ENCODE results near the gene STRN. TPM values are rescaled to one million over a fixed set of nuclear protein-coding genes. Genes with fewer than 3 reads are reported as not detected.
"Not testable (repeated sequence)": the region's sequence is repeated elsewhere in the genome, so short reads cannot be mapped to it uniquely, and the experiment has no call there.

The STRN gene
- total RNA-seq, 1 experiment from 2014 or later, result 17.4 TPM

GRCh38 chr2:36951027-36951518 lies 15.3 kb downstream of the STRN start:
- DNase-seq, result no peak
- Histone ChIP-seq H3K36me3 (replicated peaks; ENCODE audit: control insufficient read depth, insufficient read depth, low read length) (no peaks in the 10 kb centered on the region), H3K4me3 (ENCODE audit: insufficient read depth, low read depth, low read length) (no peak overlapping the region), H3K27me3 (ENCODE audit: control insufficient read depth, insufficient read depth, low read length) (no peaks in the 10 kb centered on the region)

DNA sequence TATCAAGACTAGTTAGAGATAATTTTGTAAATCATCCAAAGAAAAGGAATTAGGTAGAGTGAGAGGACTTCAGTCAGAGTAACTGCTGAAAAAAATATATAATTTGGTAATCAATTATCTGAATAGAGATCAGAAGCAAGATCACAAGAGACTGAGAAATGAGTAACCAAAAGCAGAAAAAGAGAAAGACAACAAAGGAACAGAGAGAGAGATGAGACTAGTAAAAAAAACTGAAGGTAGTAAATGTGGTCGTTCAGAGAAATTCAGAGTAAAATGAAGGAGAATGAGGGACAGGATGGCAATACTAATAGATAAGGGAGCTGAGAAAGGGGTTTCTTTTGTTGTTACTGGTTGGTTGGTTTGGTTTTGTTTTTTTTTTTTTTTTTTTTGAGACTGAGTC lies 16.5 kb downstream of the STRN start:
- Histone ChIP-seq H3K27me3 (ENCODE audit: control insufficient read depth, insufficient read depth, low read length) (no peaks in the 10 kb centered on the region), H3K4me3 (ENCODE audit: insufficient read depth, low read depth, low read length) (no peak overlapping the region), H3K36me3 (replicated peaks; ENCODE audit: control insufficient read depth, insufficient read depth, low read length) (no peaks in the 10 kb centered on the region)
- no peak for DNase-seq

- not testable (repeated sequence) for H3K27me3 ChIP-seq (ENCODE audit: control insufficient read depth, insufficient read depth, low read length); DNase-seq; H3K4me3 ChIP-seq (ENCODE audit: insufficient read depth, low read depth, low read length); H3K36me3 ChIP-seq (replicated peaks; ENCODE audit: control insufficient read depth, insufficient read depth, low read length)
Measured at GRCh38 chr2:36945240-36945639, 21.1 kb downstream of the STRN start.

GRCh38 chr2:36941867-36942266 lies 24.5 kb downstream of the STRN start:
- DNase-seq, result no peak
- Histone ChIP-seq H3K4me3 (ENCODE audit: insufficient read depth, low read depth, low read length) (no peak overlapping the region), H3K36me3 (replicated peaks; ENCODE audit: control insufficient read depth, insufficient read depth, low read length) (no peaks in the 10 kb centered on the region), H3K27me3 (ENCODE audit: control insufficient read depth, insufficient read depth, low read length) (no peaks in the 10 kb centered on the region)

DNA sequence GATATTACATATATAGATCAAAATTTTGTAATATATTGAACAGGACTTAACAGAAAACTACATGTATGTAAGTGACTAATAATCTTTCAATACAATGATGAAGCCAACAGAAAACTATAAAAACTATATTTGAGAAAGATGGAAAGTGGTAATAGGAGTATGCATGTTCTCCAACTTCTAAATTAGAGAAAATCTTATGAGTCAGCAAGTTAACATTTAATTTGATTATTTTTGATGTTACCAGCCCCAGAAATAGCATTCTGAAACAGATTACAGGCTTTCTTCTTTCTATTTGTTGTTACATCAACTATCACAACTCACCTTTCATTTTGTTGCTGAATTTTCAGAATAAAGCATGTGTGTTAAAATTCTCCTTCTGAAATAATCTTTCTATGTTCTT lies 29.8 kb downstream of the STRN start:
- DNase-seq; H3K36me3 ChIP-seq (replicated peaks; ENCODE audit: control insufficient read depth, insufficient read depth, low read length): not testable (repeated sequence)

GRCh38 chr2:36931688-36932087 lies 34.6 kb downstream of the STRN start:
- H3K4me3 ChIP-seq (ENCODE audit: insufficient read depth, low read depth, low read length); H3K36me3 ChIP-seq (replicated peaks; ENCODE audit: control insufficient read depth, insufficient read depth, low read length); DNase-seq; H3K27me3 ChIP-seq (ENCODE audit: control insufficient read depth, insufficient read depth, low read length): not testable (repeated sequence)

More for the DNA sequence above, 29.8 kb downstream of the STRN start:
- not testable (repeated sequence) for H3K27me3 ChIP-seq (ENCODE audit: control insufficient read depth, insufficient read depth, low read length); H3K4me3 ChIP-seq (ENCODE audit: insufficient read depth, low read depth, low read length)

- not testable (repeated sequence) for H3K4me3 ChIP-seq (ENCODE audit: insufficient read depth, low read depth, low read length); H3K36me3 ChIP-seq (replicated peaks; ENCODE audit: control insufficient read depth, insufficient read depth, low read length); DNase-seq; H3K27me3 ChIP-seq (ENCODE audit: control insufficient read depth, insufficient read depth, low read length)
Measured at GRCh38 chr2:36930787-36931410, 35.4 kb downstream of the STRN start.

GRCh38 chr2:36926175-36927132 lies 39.9 kb downstream of the STRN start:
- not testable (repeated sequence) for DNase-seq; H3K4me3 ChIP-seq (ENCODE audit: insufficient read depth, low read depth, low read length); H3K36me3 ChIP-seq (replicated peaks; ENCODE audit: control insufficient read depth, insufficient read depth, low read length); H3K27me3 ChIP-seq (ENCODE audit: control insufficient read depth, insufficient read depth, low read length)

GRCh38 chr2:36922629-36923028 lies 43.7 kb downstream of the STRN start:
- H3K27me3 ChIP-seq (ENCODE audit: control insufficient read depth, insufficient read depth, low read length); H3K4me3 ChIP-seq (ENCODE audit: insufficient read depth, low read depth, low read length); H3K36me3 ChIP-seq (replicated peaks; ENCODE audit: control insufficient read depth, insufficient read depth, low read length); DNase-seq: not testable (repeated sequence)

GRCh38 chr2:36921984-36922383 lies 44.4 kb downstream of the STRN start:
- no peaks in the 10 kb centered on the region for H3K36me3 ChIP-seq (replicated peaks; ENCODE audit: control insufficient read depth, insufficient read depth, low read length)
- DNase-seq, result no peak
- H3K27me3 ChIP-seq (ENCODE audit: control insufficient read depth, insufficient read depth, low read length), result no peaks in the 10 kb centered on the region
- H3K4me3 ChIP-seq (ENCODE audit: insufficient read depth, low read depth, low read length), result no peak overlapping the region

DNA sequence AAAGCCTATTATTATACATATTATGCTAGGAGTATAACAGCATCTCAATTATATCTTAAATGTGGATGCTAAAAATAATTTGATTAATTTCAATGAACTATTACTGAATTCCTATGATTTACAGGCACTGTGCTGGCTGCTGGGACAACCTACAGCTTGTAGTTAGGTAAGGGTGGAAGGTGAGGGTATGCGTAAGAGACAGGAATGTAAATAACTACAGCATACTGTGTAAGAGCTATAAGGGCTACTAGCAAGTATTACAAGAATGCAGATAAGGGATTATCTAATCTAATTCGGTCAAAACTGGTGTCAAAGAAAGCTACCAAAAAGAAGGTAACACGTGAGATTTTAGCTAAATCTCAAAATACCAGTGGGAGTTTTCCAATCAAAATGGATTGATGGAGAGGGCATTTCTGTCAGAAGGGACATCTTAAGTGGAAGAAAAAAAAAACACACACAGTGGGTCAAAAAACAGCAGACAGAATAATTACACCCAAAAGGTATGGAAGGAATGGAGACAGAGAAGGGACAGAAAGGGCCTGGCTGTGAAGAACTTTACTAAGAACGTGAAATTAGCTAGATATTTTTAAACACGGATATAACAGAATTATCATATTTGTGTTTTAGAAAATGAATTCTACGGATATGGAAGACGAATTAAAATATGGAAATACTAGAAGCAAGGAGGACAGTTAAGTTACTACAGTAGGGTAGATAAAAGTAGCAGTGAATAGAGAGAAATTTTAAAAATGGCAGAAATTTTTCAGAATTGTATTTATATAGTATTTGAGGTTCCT lies 47.1 kb downstream of the STRN start:
- H3K27me3 ChIP-seq (ENCODE audit: control insufficient read depth, insufficient read depth, low read length), result no peaks in the 10 kb centered on the region
- H3K36me3 ChIP-seq (replicated peaks; ENCODE audit: control insufficient read depth, insufficient read depth, low read length), result no peaks in the 10 kb centered on the region
- no peak overlapping the region for H3K4me3 ChIP-seq (ENCODE audit: insufficient read depth, low read depth, low read length)
- DNase-seq, result peak; percentile 24

- no peaks in the 10 kb centered on the region for H3K36me3 ChIP-seq (replicated peaks; ENCODE audit: control insufficient read depth, insufficient read depth, low read length)
- no peak overlapping the region for H3K4me3 ChIP-seq (ENCODE audit: insufficient read depth, low read depth, low read length)
- H3K27me3 ChIP-seq (ENCODE audit: control insufficient read depth, insufficient read depth, low read length), result no peaks in the 10 kb centered on the region
- DNase-seq, result no peak
Measured at GRCh38 chr2:36918307-36918706, 48.0 kb downstream of the STRN start.

- H3K27me3 ChIP-seq (ENCODE audit: control insufficient read depth, insufficient read depth, low read length), result no peaks in the 10 kb centered on the region
- H3K4me3 ChIP-seq (ENCODE audit: insufficient read depth, low read depth, low read length), result no peak overlapping the region
- H3K36me3 ChIP-seq (replicated peaks; ENCODE audit: control insufficient read depth, insufficient read depth, low read length), result no peaks in the 10 kb centered on the region
- no peak for DNase-seq
Measured at GRCh38 chr2:36915627-36916026, 50.7 kb downstream of the STRN start.

GRCh38 chr2:36912695-36913094 lies 53.6 kb downstream of the STRN start:
- Histone ChIP-seq H3K27me3 (ENCODE audit: control insufficient read depth, insufficient read depth, low read length) (no peaks in the 10 kb centered on the region), H3K4me3 (ENCODE audit: insufficient read depth, low read depth, low read length) (no peak overlapping the region), H3K36me3 (replicated peaks; ENCODE audit: control insufficient read depth, insufficient read depth, low read length) (no peaks in the 10 kb centered on the region)
- DNase-seq, result no peak
